ENCODE data around the gene VSIG4. TPM values are rescaled to one million over a fixed set of nuclear protein-coding genes. Genes with fewer than 3 reads are reported as not detected.

Gene VSIG4
- total and polyA plus RNA-seq, 7 experiments from 2014 or later, result 0.21 to 1.8 (median 0.89) TPM; not detected in 2

DNA sequence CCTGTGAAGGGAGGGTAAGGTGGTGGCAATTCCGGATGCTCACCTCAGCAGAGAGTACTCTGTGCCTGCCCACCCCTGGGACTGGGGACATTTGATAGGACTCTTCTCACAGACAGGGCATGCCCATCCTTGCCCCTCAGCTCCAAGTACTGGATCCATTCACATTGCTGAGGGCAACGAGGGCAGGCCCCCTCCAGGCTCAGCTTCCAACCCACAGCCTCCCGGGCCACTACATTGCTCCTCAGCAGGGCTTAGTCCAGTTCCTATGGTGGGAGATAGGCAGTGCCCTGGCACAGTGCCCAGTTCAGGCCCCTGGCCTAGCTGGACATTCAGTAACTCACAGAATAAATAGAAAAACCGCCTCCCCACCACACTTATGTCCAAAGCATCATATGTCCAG, 15.1 kb upstream of the VSIG4 start:
- no peaks in the 10 kb centered on the region for H3K9me3 ChIP-seq (ENCODE audit: control insufficient read depth in 2 of 3, low read length in 3 of 3)
- DNase-seq (no peak), ATAC-seq (no peak)
- H3K27ac ChIP-seq (ENCODE audit: low read depth, low read length), result no peak overlapping the region
- CTCF ChIA-PET, result interaction anchor here (0.6 kb wide), 1 partner anchor 526 kb away, joined by 3 read pairs; no protein-coding TSS in a partner anchor
- H3K4me1 Mint-ChIP-seq, result peaks cover 3 to 9% (median 5%) of the 10 kb centered on the region in 7 donors
- intact Hi-C loops (cut with micrococcal nuclease), result no loop called here
- H3K9me3 Mint-ChIP-seq, result peaks cover 0 to 5% (median 0%) of the 10 kb centered on the region in 11 donors
- H3K27me3 ChIP-seq (ENCODE audit: control insufficient read depth in 2 of 2, insufficient read depth in 2 of 2, low read length in 2 of 2), result no peaks in the 10 kb centered on the region
- H3K27me3 Mint-ChIP-seq, result no peaks in the 10 kb centered on the region
- H3K27ac Mint-ChIP-seq, result no peak overlapping the region
- peaks cover 0 to 10% (median 0%) of the 10 kb centered on the region in 5 donors for H3K36me3 Mint-ChIP-seq
- H3K36me3 ChIP-seq (ENCODE audit: control insufficient read depth in 2 of 3, insufficient read depth in 3 of 3, low read length in 3 of 3), result no peaks in the 10 kb centered on the region
- POLR2A ChIA-PET, result no interaction called here
- no peak overlapping the region for H3K4me3 Mint-ChIP-seq
- H3K4me3 ChIP-seq (ENCODE audit: low read length), result no peak overlapping the region
- H3K4me1 ChIP-seq (ENCODE audit: control insufficient read depth in 2 of 2, insufficient read depth in 2 of 2, low read length in 2 of 2), result peaks cover 0 to 3% of the 10 kb centered on the region in 2 donors

DNA sequence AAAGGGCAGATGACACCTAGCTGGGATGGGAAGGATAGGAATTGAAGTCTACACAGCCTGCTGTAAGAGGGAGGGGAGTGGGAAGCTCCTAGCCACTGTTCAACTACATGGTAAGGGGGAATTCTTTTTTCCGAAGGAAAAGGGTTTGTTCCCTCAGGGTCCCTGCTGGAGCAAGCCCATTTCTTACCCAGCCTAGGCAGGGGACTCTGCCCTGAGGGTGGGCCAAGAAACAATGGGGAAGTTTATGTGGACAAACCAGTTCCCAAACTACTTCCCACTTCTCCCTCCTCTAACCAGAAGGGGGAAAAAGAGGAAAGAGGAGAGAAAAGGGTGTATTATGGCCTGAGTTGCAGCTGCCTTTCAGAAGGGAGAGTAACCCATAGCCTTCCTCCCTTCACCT, 13.5 kb upstream of the VSIG4 start:
- no peaks in the 10 kb centered on the region for H3K27me3 ChIP-seq (ENCODE audit: control insufficient read depth in 2 of 2, insufficient read depth in 2 of 2, low read length in 2 of 2)
- no peaks in the 10 kb centered on the region for H3K36me3 ChIP-seq (ENCODE audit: control insufficient read depth in 2 of 3, insufficient read depth in 3 of 3, low read length in 3 of 3)
- no peak overlapping the region for H3K4me3 ChIP-seq (ENCODE audit: low read length)
- intact Hi-C loops (cut with micrococcal nuclease), result no loop called here
- H3K27me3 Mint-ChIP-seq, result no peaks in the 10 kb centered on the region
- peaks cover 0 to 8% (median 0%) of the 10 kb centered on the region in 5 donors for H3K36me3 Mint-ChIP-seq
- H3K27ac ChIP-seq (ENCODE audit: low read depth, low read length), result no peak overlapping the region
- H3K4me1 ChIP-seq (ENCODE audit: control insufficient read depth in 2 of 2, insufficient read depth in 2 of 2, low read length in 2 of 2), result no peaks in the 10 kb centered on the region
- peaks cover 0 to 5% (median 0%) of the 10 kb centered on the region in 11 donors for H3K9me3 Mint-ChIP-seq
- no peak overlapping the region for H3K27ac Mint-ChIP-seq
- ATAC-seq, result no peak
- no peak for DNase-seq
- CTCF ChIA-PET, result no interaction called here
- H3K4me3 Mint-ChIP-seq, result no peak overlapping the region
- peaks cover 0 to 5% (median 0%) of the 10 kb centered on the region in 7 donors for H3K4me1 Mint-ChIP-seq
- H3K9me3 ChIP-seq (ENCODE audit: control insufficient read depth in 2 of 3, low read length in 3 of 3), result no peaks in the 10 kb centered on the region
- POLR2A ChIA-PET, result no interaction called here

DNA sequence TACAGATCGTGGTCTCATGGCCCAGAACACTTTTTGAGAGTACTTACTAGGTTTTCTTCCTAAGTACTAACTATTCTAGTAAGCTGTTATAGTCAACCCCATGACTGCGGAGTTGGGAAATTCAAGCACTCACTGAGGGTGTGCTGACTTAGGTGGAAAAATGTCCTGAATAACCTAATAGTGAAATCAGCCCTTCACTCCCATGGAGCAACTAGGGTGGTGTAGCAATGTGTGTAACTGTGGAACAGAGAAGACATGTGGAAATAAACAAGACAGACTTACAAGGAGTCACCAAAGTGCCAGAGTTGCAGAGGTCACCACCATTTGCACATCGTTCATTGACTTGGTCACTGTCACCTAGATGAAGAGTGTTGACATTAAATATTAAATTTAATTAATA, 12.1 kb upstream of the VSIG4 start:
- Mint-ChIP-seq H3K27me3 (no peaks in the 10 kb centered on the region), H3K4me3 (no peak overlapping the region), H3K9me3 (peaks cover 0 to 2% (median 0%) of the 10 kb centered on the region in 11 donors), H3K4me1 (peaks cover 3 to 14% (median 7%) of the 10 kb centered on the region in 7 donors), H3K36me3 (peaks cover 0 to 6% (median 0%) of the 10 kb centered on the region in 5 donors), H3K27ac (no peak overlapping the region)
- H3K4me1 ChIP-seq (ENCODE audit: control insufficient read depth in 2 of 2, insufficient read depth in 2 of 2, low read length in 2 of 2), result peaks cover 8% of the 10 kb centered on the region in 2 donors
- no peaks in the 10 kb centered on the region for H3K9me3 ChIP-seq (ENCODE audit: control insufficient read depth in 2 of 3, low read length in 3 of 3)
- H3K27ac ChIP-seq (ENCODE audit: low read depth, low read length), result no peak overlapping the region
- ATAC-seq (no peak), DNase-seq (no peak)
- CTCF ChIA-PET, result no interaction called here
- intact Hi-C loops (cut with micrococcal nuclease), result no loop called here
- H3K4me3 ChIP-seq (ENCODE audit: low read length), result no peak overlapping the region
- no peaks in the 10 kb centered on the region for H3K27me3 ChIP-seq (ENCODE audit: control insufficient read depth in 2 of 2, insufficient read depth in 2 of 2, low read length in 2 of 2)
- POLR2A ChIA-PET, result no interaction called here
- no peaks in the 10 kb centered on the region for H3K36me3 ChIP-seq (ENCODE audit: control insufficient read depth in 2 of 3, insufficient read depth in 3 of 3, low read length in 3 of 3)

DNA sequence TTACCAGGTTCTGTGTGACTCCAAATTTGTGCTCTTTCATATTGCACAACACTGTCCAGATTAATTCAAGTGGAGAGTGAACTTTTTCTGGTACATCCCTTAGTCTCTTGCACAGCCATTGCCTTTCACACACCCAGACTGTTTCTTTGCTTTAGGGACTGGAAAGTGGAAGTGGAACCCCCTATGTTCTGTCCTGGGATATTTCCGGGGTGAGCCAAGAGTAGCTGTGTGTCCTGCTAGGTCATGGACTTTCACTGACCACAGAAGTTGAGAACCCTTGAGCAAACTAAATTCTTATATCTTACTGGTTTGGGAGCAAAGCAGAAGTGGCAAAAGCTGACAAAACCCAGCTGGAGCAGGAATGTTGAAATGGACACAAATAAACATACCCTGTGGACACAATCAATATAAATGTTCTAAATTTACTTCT, 10.3 kb upstream of the VSIG4 start:
- POLR2A ChIA-PET, result no interaction called here
- intact Hi-C loops (cut with micrococcal nuclease), result no loop called here
- Mint-ChIP-seq H3K27ac (no peak overlapping the region), H3K36me3 (peaks cover 0 to 8% (median 0%) of the 10 kb centered on the region in 5 donors), H3K4me1 (peaks cover 18 to 32% (median 23%) of the 10 kb centered on the region in 7 donors), H3K27me3 (no peaks in the 10 kb centered on the region), H3K9me3 (no peaks in the 10 kb centered on the region), H3K4me3 (no peak overlapping the region)
- no peak overlapping the region for H3K4me3 ChIP-seq (ENCODE audit: low read length)
- DNase-seq (no peak), ATAC-seq (peak; percentile 54)
- H3K36me3 ChIP-seq (ENCODE audit: control insufficient read depth in 2 of 3, insufficient read depth in 3 of 3, low read length in 3 of 3), result no peaks in the 10 kb centered on the region
- H3K4me1 ChIP-seq (ENCODE audit: control insufficient read depth in 2 of 2, insufficient read depth in 2 of 2, low read length in 2 of 2), result peaks cover 13 to 17% of the 10 kb centered on the region in 2 donors
- H3K27ac ChIP-seq (ENCODE audit: low read depth, low read length), result no peak overlapping the region
- CTCF ChIA-PET, result interaction anchor here (1.1 kb wide), 1 partner anchor 59 kb away, joined by 7 read pairs; no protein-coding TSS in a partner anchor
- H3K9me3 ChIP-seq (ENCODE audit: control insufficient read depth in 2 of 3, low read length in 3 of 3), result no peaks in the 10 kb centered on the region
- H3K27me3 ChIP-seq (ENCODE audit: control insufficient read depth in 2 of 2, insufficient read depth in 2 of 2, low read length in 2 of 2), result no peaks in the 10 kb centered on the region

DNA sequence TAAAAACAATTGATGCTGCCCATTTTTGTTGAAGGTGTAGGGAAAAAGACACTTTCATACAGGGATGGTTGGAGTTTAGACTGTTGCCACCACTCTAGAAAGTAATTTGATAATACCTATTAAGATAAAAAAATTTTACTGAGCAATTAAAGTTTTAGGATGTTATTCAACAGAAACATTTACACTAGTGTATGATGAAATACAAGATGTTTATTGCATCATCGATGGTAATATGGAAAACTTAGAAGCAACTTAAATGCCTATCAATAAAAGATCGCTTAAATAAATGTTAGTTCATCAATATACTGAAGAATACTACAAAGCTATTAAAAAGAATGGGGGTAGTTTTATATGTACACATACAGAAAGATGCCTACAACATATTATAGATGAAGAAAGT, 9.2 kb upstream of the VSIG4 start:
- no peak overlapping the region for H3K4me3 Mint-ChIP-seq
- Histone ChIP-seq H3K27me3 (ENCODE audit: control insufficient read depth in 2 of 2, insufficient read depth in 2 of 2, low read length in 2 of 2) (no peaks in the 10 kb centered on the region), H3K4me3 (ENCODE audit: low read length) (no peak overlapping the region), H3K4me1 (ENCODE audit: control insufficient read depth in 2 of 2, insufficient read depth in 2 of 2, low read length in 2 of 2) (peaks cover 13 to 17% of the 10 kb centered on the region in 2 donors), H3K9me3 (ENCODE audit: control insufficient read depth in 2 of 3, low read length in 3 of 3) (no peaks in the 10 kb centered on the region), H3K27ac (ENCODE audit: low read depth, low read length) (no peak overlapping the region), H3K36me3 (ENCODE audit: control insufficient read depth in 2 of 3, insufficient read depth in 3 of 3, low read length in 3 of 3) (no peaks in the 10 kb centered on the region)
- H3K27me3 Mint-ChIP-seq, result no peaks in the 10 kb centered on the region
- ATAC-seq, result no peak
- no peak for DNase-seq
- ChIA-PET POLR2A (interaction anchor here (0.6 kb wide), 1 partner anchor 43 kb away, joined by 3 read pairs; no protein-coding TSS in a partner anchor), CTCF (no interaction called here)
- peaks cover 20 to 36% (median 26%) of the 10 kb centered on the region in 7 donors for H3K4me1 Mint-ChIP-seq
- H3K36me3 Mint-ChIP-seq, result peaks cover 0 to 11% (median 0%) of the 10 kb centered on the region in 5 donors
- intact Hi-C loops (cut with micrococcal nuclease), result no loop called here
- H3K27ac Mint-ChIP-seq, result no peak overlapping the region
- no peaks in the 10 kb centered on the region for H3K9me3 Mint-ChIP-seq

DNA sequence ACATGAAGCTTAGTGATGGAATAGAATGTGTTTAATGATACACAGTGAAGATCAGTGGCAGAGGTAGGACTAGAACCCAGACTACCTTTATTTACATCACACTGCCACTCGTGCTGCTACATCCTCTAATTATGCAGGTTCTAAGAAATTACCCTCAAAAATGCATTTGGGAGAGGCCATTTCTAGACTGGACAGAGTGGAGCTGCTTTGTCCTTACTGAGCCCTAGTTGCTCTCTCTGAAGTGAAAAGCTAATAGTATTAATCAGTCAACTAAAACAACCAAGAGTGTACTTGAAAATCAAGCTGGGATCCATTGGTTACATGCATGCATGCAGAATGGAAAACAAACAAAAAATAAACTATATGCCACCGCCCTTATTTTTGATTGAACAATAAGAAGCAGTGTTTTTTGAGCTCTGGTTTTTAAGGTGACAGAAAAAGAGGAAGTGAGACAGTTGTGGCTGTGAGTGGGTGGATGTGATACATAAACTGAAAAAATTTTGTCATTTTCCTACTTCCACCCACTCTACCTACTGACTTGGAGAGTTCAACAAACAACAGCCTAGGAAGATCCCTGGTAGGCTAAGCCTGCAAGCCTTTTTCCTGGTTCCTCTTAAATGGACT, 6.8 kb upstream of the VSIG4 start:
- Mint-ChIP-seq H3K27ac (peak overlapping the region in 7 of 9 donors; percentile 22 to 91 (median 71)), H3K9me3 (no peaks in the 10 kb centered on the region), H3K4me3 (peak overlapping the region in 8 of 10 donors; percentile 12 to 60 (median 44)), H3K27me3 (no peaks in the 10 kb centered on the region), H3K36me3 (peaks cover 0 to 11% (median 0%) of the 10 kb centered on the region in 5 donors), H3K4me1 (peaks cover 20 to 36% (median 26%) of the 10 kb centered on the region in 7 donors)
- CTCF ChIA-PET, result no interaction called here
- Histone ChIP-seq H3K9me3 (ENCODE audit: control insufficient read depth in 2 of 3, low read length in 3 of 3) (no peaks in the 10 kb centered on the region), H3K36me3 (ENCODE audit: control insufficient read depth in 2 of 3, insufficient read depth in 3 of 3, low read length in 3 of 3) (no peaks in the 10 kb centered on the region), H3K27me3 (ENCODE audit: control insufficient read depth in 2 of 2, insufficient read depth in 2 of 2, low read length in 2 of 2) (no peaks in the 10 kb centered on the region), H3K27ac (ENCODE audit: low read depth, low read length) (no peak overlapping the region), H3K4me1 (ENCODE audit: control insufficient read depth in 2 of 2, insufficient read depth in 2 of 2, low read length in 2 of 2) (peaks cover 13 to 17% of the 10 kb centered on the region in 2 donors), H3K4me3 (ENCODE audit: low read length) (peak overlapping the region; percentile 2)
- ATAC-seq (peak; percentile 70), DNase-seq (peak in 3 of 9 donors; percentile 23 to 36 (median 28))
- POLR2A ChIA-PET, result interaction anchor here (1.0 kb wide), 2 partner anchors 14 to 41 kb away, joined by 4 read pairs; no protein-coding TSS in a partner anchor
- intact Hi-C loops (cut with micrococcal nuclease), result no loop called here

Data from naive thymus-derived CD4-positive, alpha-beta T cell (primary cell).